Measurements from ENCODE around the gene DGKB.

The DGKB gene

GRCh38 chr7:14739841-14740185 is 162.7 kb downstream of the DGKB start:
- H3K4me3 ChIP-seq (ENCODE audit: low read depth, low read length): no peak overlapping the region
- no peaks in the 10 kb centered on the region for H3K9me3 ChIP-seq
- TF ChIP-seq CTCF (IDR thresholded peaks at IDR 0.05; ENCODE audit: low read depth, low read length): no peak
- H3K27me3 ChIP-seq: no peaks in the 10 kb centered on the region
- no peak for DNase-seq
- H3K36me3 ChIP-seq: no peaks in the 10 kb centered on the region
- H3K4me1 ChIP-seq: no peaks in the 10 kb centered on the region

GRCh38 chr7:14739168-14739840 is 163.2 kb downstream of the DGKB start:
- DNase-seq: no peak
- Histone ChIP-seq H3K4me1 (no peaks in the 10 kb centered on the region), H3K9me3 (no peaks in the 10 kb centered on the region), H3K4me3 (ENCODE audit: low read depth, low read length) (no peak overlapping the region), H3K36me3 (no peaks in the 10 kb centered on the region), H3K27me3 (no peaks in the 10 kb centered on the region)
- no peak for TF ChIP-seq CTCF (IDR thresholded peaks at IDR 0.05; ENCODE audit: low read depth, low read length)

- no peaks in the 10 kb centered on the region for H3K36me3 ChIP-seq
- H3K9me3 ChIP-seq: no peaks in the 10 kb centered on the region
- H3K27me3 ChIP-seq: no peaks in the 10 kb centered on the region
- DNase-seq: no peak
- H3K4me3 ChIP-seq (ENCODE audit: low read depth, low read length): no peak overlapping the region
- H3K4me1 ChIP-seq: no peaks in the 10 kb centered on the region
- no peak for TF ChIP-seq CTCF (IDR thresholded peaks at IDR 0.05; ENCODE audit: low read depth, low read length)
These were observed 164.5 kb downstream of the DGKB start for GRCh38 chr7:14738086-14738485.

- Histone ChIP-seq H3K36me3 (no peaks in the 10 kb centered on the region), H3K27me3 (no peaks in the 10 kb centered on the region), H3K9me3 (no peaks in the 10 kb centered on the region), H3K4me3 (ENCODE audit: low read depth, low read length) (no peak overlapping the region), H3K4me1 (peaks cover 10% of the 10 kb centered on the region)
- peak; percentile 43 for TF ChIP-seq CTCF (IDR thresholded peaks at IDR 0.05; ENCODE audit: low read depth, low read length)
- DNase-seq: peak; percentile 23
These were observed 167.7 kb downstream of the DGKB start for GRCh38 chr7:14734839-14735321.

- Histone ChIP-seq H3K4me3 (ENCODE audit: low read depth, low read length) (no peak overlapping the region), H3K9me3 (no peaks in the 10 kb centered on the region), H3K36me3 (no peaks in the 10 kb centered on the region), H3K27me3 (no peaks in the 10 kb centered on the region), H3K4me1 (no peaks in the 10 kb centered on the region; the same call in 1 of the 2 replicates)
- no peak for DNase-seq
- no peak for TF ChIP-seq CTCF (IDR thresholded peaks at IDR 0.05; ENCODE audit: low read depth, low read length)
These were observed 181.8 kb downstream of the DGKB start for GRCh38 chr7:14720785-14721184.

- Histone ChIP-seq H3K27me3 (no peaks in the 10 kb centered on the region), H3K36me3 (no peaks in the 10 kb centered on the region), H3K4me1 (no peaks in the 10 kb centered on the region; the same call in 1 of the 2 replicates), H3K9me3 (no peaks in the 10 kb centered on the region), H3K4me3 (ENCODE audit: low read depth, low read length) (no peak overlapping the region)
- peak; percentile 52 for TF ChIP-seq CTCF (IDR thresholded peaks at IDR 0.05; ENCODE audit: low read depth, low read length)
- DNase-seq: no peak
These were observed 184.7 kb downstream of the DGKB start for GRCh38 chr7:14717816-14718215.
